Fibroblast of skin of left biceps (primary cell): ENCODE measurements around the gene XPO6.

ENCODE experiments used
- DNase-seq, 2 experiments: peaks; one replicate each; pipeline ENCODE4 v3.0.0-alpha.2; 2013; ENCODE audit warnings: low read depth in 2 of 2

XPO6 gene

GRCh38 chr16:28062261-28062846, 149.4 kb downstream of the XPO6 start:
- DNase-seq, result no peak

- no peak for DNase-seq
Measured at GRCh38 chr16:28061352-28062101, 150.2 kb downstream of the XPO6 start.

- no peak for DNase-seq
Measured at GRCh38 chr16:28059841-28060575, 151.8 kb downstream of the XPO6 start.

- no peak for DNase-seq
Measured at GRCh38 chr16:28058839-28059589, 152.8 kb downstream of the XPO6 start.

- DNase-seq, result no peak
Measured at GRCh38 chr16:28057949-28058348, 153.8 kb downstream of the XPO6 start.

- DNase-seq, result no peak
Measured at GRCh38 chr16:28053461-28053860, 158.3 kb downstream of the XPO6 start.

- no peak for DNase-seq
Measured at GRCh38 chr16:28052274-28053128, 159.3 kb downstream of the XPO6 start.

- DNase-seq, result no peak
Measured at GRCh38 chr16:28051486-28051885, 160.3 kb downstream of the XPO6 start.
